Measurements from ENCODE around the gene CCDC122.
A peak's percentile ranks its signal among the peaks of the same experiment; 100 is the strongest.

CCDC122 gene

DNA sequence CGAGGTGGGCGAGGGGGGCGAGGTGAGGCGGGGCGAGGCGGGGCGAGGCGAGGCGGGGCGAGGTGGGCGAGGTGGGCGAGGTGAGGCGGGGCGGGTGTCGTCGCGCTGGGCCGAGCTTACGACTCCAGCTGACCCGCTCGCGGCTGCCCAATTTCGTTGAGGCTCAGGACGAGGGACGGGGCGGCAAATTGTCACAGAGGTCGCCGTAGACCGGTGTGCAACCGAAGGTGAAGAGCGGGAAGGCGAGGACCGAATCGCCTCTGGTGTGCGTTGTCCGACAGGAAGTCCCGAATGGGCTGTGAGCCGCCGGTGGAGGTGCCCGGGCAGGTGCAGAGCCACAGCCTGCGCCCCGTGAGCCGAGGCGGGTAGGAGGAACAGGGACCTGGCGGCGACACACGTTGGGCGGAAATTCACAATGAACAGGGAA, 228 bp upstream of the CCDC122 start, which contains the start of gene LACC1:
TSS of gene LACC1 (plus strand) at position 150 of the 427 bp plus-strand sequence. CDS start 1,082 bp downstream, outside the sequence.
- H3K27ac ChIP-seq = peak within 1 kb of the TSS; percentile 98
- H3K9ac ChIP-seq = peak within 1 kb of the TSS; percentile 97
- H3K36me3 ChIP-seq = no peaks in the 10 kb centered on the region
- H3K27me3 ChIP-seq = no peaks in the 10 kb centered on the region
- H3K9me3 ChIP-seq = no peaks in the 10 kb centered on the region
- peak within 1 kb of the TSS; percentile 98 for H3K4me2 ChIP-seq
- peak within 1 kb of the TSS; percentile 91 for H3K4me3 ChIP-seq
- TF ChIP-seq Cebpa-rat (IDR thresholded peaks at IDR 0.05) = no peak
- H3K4me1 ChIP-seq = peaks cover 22% of the 10 kb centered on the region
- no peaks in the 10 kb centered on the region for H4K20me1 ChIP-seq

DNA sequence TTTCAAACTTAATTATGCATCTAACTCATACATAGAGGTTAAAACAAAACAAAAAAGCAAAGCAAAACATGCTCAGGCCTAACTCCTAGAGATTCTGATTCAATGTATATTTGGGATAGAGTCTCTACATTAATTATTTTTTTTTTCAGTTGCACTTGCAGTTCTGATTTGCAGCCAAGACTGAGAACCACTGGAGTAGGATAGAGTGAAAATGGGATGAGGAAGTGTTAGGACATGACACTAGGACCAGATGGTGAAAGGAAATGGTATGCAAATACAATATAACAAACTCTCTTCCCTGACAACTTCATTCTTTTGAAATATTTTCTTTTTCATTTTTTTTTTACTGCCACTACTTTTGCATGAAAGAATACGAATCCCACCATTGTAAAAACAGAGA, 1.8 kb downstream of the CCDC122 start:
- no peak for TF ChIP-seq Cebpa-rat (IDR thresholded peaks at IDR 0.05)
- Histone ChIP-seq H3K4me3 (no peak overlapping the region), H3K9me3 (no peaks in the 10 kb centered on the region), H3K27me3 (no peaks in the 10 kb centered on the region), H3K4me1 (peaks cover 22% of the 10 kb centered on the region), H3K4me2 (peak overlapping the region; percentile 98), H3K36me3 (0 out of 2 replicates have a peak, but pooled peaks cover 3% of the 10 kb centered on the region), H3K27ac (no peak overlapping the region), H3K9ac (no peak overlapping the region), H4K20me1 (no peaks in the 10 kb centered on the region)

DNA sequence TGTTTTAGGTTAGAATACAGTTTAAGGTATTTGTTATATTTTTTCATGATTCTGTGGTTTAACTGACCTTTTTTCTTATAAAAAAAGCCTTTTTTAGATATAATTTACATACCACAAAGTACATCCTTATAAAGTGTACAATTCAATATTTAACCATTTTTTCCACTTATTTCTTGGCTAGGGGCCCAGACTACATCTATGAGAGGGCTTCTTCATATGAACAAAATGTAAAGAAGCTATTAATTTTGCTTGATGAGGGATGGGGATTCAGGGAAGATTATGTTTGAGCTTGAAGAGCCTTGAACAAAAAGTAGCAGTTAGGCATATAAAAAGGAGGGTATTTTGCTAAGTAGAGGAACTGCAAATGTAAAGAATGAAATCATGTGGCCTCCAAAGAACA, 2.2 kb downstream of the CCDC122 start:
- 0 out of 2 replicates have a peak, but pooled peaks cover 4% of the 10 kb centered on the region for H3K36me3 ChIP-seq
- H3K27me3 ChIP-seq = no peaks in the 10 kb centered on the region
- peak overlapping the region; percentile 98 for H3K4me2 ChIP-seq
- no peak overlapping the region for H3K27ac ChIP-seq
- H3K4me1 ChIP-seq = peaks cover 22% of the 10 kb centered on the region
- no peak for TF ChIP-seq Cebpa-rat (IDR thresholded peaks at IDR 0.05)
- H4K20me1 ChIP-seq = no peaks in the 10 kb centered on the region
- H3K9ac ChIP-seq = no peak overlapping the region
- no peak overlapping the region for H3K4me3 ChIP-seq
- no peaks in the 10 kb centered on the region for H3K9me3 ChIP-seq

DNA sequence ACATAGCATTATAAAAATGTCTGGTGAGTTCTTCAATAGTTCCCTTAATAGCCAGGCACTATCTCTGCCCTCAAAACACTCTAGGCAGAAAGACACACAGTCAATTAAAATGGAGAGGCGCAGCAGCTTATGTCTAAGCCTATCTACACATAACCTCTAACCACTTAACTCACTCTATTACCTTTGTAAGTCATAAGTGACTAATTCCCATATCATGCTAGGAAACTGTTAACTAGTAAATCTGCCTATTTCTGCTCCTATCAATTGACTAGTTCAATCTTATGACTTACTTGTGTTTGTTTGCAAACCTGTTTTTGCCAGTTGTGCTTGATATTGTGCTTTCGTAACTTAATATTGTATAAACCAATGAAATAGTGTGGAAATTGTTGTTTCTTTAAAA, 3.2 kb downstream of the CCDC122 start:
- H3K4me3 ChIP-seq = no peak overlapping the region
- no peak overlapping the region for H3K27ac ChIP-seq
- H3K4me1 ChIP-seq = peaks cover 22% of the 10 kb centered on the region
- H3K27me3 ChIP-seq = no peaks in the 10 kb centered on the region
- no peak overlapping the region for H3K9ac ChIP-seq
- no peaks in the 10 kb centered on the region for H4K20me1 ChIP-seq
- H3K4me2 ChIP-seq = no peak overlapping the region
- no peak for TF ChIP-seq Cebpa-rat (IDR thresholded peaks at IDR 0.05)
- peaks cover 8% of the 10 kb centered on the region; the same call in 1 of the 2 replicates for H3K36me3 ChIP-seq
- H3K9me3 ChIP-seq = no peaks in the 10 kb centered on the region

DNA sequence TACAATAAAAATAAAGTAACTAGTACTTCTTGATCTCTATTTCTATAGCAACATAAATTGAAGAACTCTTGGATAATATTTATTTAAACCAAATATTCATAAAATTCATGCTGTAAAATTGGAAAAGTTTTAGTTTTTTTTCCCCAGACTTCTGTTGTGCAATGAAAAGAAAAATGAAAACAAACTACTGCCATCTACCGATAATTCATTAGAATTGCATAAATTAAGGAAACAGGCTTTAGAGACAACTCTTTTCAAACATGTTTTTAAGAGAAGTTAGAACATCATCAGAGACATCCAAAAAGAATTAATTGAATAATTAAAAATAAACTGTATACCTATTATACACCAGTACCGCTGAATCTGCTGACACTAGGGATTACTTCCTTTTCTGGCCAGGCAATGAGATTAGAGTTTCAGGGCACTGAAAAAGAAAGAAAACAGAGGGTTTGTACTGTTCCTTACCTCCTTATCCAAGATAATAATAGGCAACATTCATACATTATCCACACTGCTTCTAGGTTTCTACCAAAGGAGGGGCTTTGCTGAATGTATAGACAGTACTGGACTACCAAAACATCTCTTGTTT, 4.9 kb downstream of the CCDC122 start:
- H3K9me3 ChIP-seq = no peaks in the 10 kb centered on the region
- no peak overlapping the region for H3K27ac ChIP-seq
- H3K4me2 ChIP-seq = no peak overlapping the region
- TF ChIP-seq Cebpa-rat (IDR thresholded peaks at IDR 0.05) = no peak
- no peaks in the 10 kb centered on the region for H3K27me3 ChIP-seq
- no peak overlapping the region for H3K4me3 ChIP-seq
- H3K9ac ChIP-seq = no peak overlapping the region
- H3K4me1 ChIP-seq = peaks cover 22% of the 10 kb centered on the region
- H3K36me3 ChIP-seq = peaks cover 14% of the 10 kb centered on the region; the same call in 1 of the 2 replicates
- H4K20me1 ChIP-seq = no peaks in the 10 kb centered on the region

DNA sequence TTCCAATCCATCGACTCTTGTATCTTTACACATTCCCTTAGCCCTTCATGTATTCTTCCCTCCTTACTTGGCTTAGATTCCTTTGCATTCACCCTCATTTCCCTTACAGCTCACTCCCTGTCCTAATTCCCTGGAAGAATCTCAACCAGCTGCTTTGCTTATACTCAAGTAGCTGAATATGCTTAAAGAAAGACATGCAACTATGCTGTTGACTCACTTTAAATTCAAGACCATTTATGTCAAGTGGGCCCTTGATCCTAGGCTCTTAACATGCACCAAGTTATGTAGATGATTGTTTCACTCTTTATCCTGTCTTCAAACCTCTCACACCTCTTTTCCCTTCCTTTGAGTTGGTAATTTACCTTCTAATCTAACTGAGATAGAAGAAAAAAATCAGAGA, 7.4 kb downstream of the CCDC122 start:
- Histone ChIP-seq H3K36me3 (peaks cover 14% of the 10 kb centered on the region; the same call in 1 of the 2 replicates), H3K4me2 (no peak overlapping the region), H3K27ac (no peak overlapping the region), H3K4me1 (peaks cover 5% of the 10 kb centered on the region), H3K9me3 (no peaks in the 10 kb centered on the region), H3K9ac (no peak overlapping the region), H3K27me3 (no peaks in the 10 kb centered on the region), H4K20me1 (no peaks in the 10 kb centered on the region), H3K4me3 (no peak overlapping the region)
- no peak for TF ChIP-seq Cebpa-rat (IDR thresholded peaks at IDR 0.05)

DNA sequence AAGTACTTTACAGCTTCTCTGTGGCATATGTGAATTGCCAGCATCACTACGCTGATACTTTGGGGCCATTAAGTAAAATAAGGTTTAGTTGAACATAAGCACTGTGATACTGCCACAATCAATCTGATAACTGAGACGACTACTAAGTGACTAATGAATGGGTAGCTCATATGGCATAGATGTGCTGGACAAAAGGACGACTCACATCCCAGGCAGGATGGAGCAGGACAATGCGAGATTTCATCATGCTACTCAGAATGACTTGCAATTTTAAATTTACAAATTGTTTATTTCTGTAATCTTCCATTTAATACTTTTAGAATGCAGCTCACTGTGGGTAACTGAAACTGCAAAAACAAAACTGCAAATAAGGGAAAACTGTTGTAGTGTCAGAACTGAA, 13.6 kb downstream of the CCDC122 start:
- H3K9ac ChIP-seq = no peak overlapping the region
- no peak overlapping the region for H3K4me2 ChIP-seq

DNA sequence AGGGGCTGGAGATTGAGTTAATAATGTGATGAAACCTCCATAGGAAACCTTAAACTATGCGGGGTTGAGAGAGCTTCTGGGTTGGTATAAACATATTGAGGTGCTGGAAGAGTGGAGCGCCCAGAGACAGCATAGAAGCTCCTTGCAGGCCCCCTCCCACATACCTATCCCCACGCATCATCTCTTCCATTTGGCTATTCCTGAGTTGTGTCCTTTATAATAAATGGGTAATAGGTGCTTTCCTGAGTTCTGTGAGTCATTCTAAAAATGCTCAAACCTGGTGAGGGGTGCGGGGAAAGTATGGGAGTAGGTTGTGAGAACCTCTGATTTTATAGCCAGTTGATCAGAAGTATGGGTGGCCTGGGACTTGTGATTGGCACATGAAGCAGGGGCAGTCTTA, 14.6 kb downstream of the CCDC122 start:
- Histone ChIP-seq H3K27ac (no peak overlapping the region), H4K20me1 (no peaks in the 10 kb centered on the region), H3K27me3 (no peaks in the 10 kb centered on the region), H3K4me1 (no peaks in the 10 kb centered on the region), H3K4me3 (no peak overlapping the region), H3K9ac (no peak overlapping the region), H3K4me2 (no peak overlapping the region), H3K36me3 (0 out of 2 replicates have a peak, but pooled peaks cover 9% of the 10 kb centered on the region), H3K9me3 (peaks cover 4% of the 10 kb centered on the region; the same call in 1 of the 2 replicates)
- no peak for TF ChIP-seq Cebpa-rat (IDR thresholded peaks at IDR 0.05)

More for the DNA sequence above, 13.6 kb downstream of the CCDC122 start:
- no peaks in the 10 kb centered on the region for H3K27me3 ChIP-seq
- no peak for TF ChIP-seq Cebpa-rat (IDR thresholded peaks at IDR 0.05)
- no peak overlapping the region for H3K27ac ChIP-seq
- peaks cover 4% of the 10 kb centered on the region; the same call in 1 of the 2 replicates for H3K9me3 ChIP-seq
- H4K20me1 ChIP-seq = no peaks in the 10 kb centered on the region
- no peak overlapping the region for H3K4me3 ChIP-seq
- H3K4me1 ChIP-seq = no peaks in the 10 kb centered on the region
- 0 out of 2 replicates have a peak, but pooled peaks cover 11% of the 10 kb centered on the region for H3K36me3 ChIP-seq

DNA sequence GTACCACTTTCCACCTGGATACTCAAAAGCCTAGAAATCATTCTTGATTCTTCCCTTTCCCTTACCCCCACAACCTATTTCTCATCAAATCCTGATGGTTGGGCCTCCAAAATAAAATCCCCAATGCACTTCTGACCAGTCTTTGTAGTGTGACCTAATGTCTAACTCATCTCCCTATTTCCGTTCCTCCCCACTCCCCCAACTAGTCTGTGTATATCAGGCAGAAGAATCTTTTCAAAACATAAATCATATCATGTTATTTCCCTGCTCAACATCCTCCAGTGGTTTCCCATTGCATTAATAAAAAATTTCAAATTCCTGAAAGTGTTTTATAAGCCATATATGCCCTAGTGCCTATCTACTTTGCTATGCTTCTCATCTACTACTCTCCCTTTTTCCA, 17.7 kb downstream of the CCDC122 start:
- H3K9me3 ChIP-seq = peaks cover 4% of the 10 kb centered on the region; the same call in 1 of the 2 replicates
- no peak overlapping the region for H3K4me2 ChIP-seq
- no peak overlapping the region for H3K27ac ChIP-seq
- H3K4me1 ChIP-seq = no peaks in the 10 kb centered on the region
- no peaks in the 10 kb centered on the region for H3K27me3 ChIP-seq
- no peak overlapping the region for H3K4me3 ChIP-seq
- no peak for TF ChIP-seq Cebpa-rat (IDR thresholded peaks at IDR 0.05)
- H3K36me3 ChIP-seq = 0 out of 2 replicates have a peak, but pooled peaks cover 9% of the 10 kb centered on the region
- no peak overlapping the region for H3K9ac ChIP-seq
- no peaks in the 10 kb centered on the region for H4K20me1 ChIP-seq

DNA sequence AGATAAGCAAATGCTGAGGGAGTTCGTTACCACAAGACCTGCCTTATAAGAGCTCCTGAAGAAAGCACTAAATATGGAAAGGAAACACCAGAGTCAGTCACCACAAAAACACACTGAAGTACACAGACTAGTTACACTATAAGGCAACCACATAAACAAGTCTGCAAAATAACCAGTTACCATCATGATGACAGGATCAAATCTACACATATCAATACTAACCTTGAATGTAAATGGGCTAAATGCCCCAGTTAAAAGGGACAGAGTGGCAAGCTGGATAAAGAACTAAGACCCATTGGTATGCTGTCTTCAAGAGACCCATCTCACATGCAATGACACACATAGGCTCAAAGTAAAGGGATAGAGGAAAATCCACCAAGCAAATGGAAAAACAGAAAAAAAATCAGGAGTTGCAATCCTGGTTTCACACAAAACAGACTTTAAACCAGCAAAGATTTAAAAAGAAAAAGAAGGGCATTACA, 26.6 kb downstream of the CCDC122 start:
- Histone ChIP-seq H3K4me3 (no peak overlapping the region), H3K27me3 (no peaks in the 10 kb centered on the region), H3K36me3 (peaks cover 30% of the 10 kb centered on the region), H3K9me3 (peaks cover 63% of the 10 kb centered on the region), H3K4me1 (no peaks in the 10 kb centered on the region), H3K4me2 (no peak overlapping the region), H3K9ac (no peak overlapping the region), H3K27ac (no peak overlapping the region), H4K20me1 (no peaks in the 10 kb centered on the region)
- TF ChIP-seq Cebpa-rat (IDR thresholded peaks at IDR 0.05) = no peak

Measured in BLaER1 (cell line).